ENCODE data around the gene LPP. TPM values are rescaled to one million over a fixed set of nuclear protein-coding genes. Genes with fewer than 3 reads are reported as not detected.
A peak's percentile ranks its signal among the peaks of the same experiment; 100 is the strongest.

LPP gene
- total RNA-seq, 1 experiment from 2014 or later, result 17.4 TPM

DNA sequence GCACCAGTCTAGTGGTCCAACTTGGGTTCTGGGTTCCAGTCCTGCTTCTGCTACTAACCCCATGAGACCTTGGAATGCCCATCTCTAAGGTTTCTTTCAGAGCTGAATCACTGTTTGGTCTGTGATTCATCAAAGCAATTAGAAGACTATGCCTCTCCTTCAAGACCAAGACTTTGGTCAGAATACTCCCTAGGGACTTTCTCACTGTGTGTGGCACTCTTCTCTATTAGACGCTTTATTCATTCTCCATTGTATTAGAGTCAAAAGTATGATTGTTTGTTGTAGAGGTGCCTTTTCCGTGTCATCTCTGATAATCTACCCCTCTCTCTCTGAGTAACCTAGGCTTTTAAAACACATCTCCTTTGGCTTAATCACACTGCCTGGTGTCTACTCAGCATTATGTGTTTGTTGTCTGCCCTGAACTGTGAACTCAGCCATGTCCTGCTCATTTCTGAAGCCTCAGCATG is 90.5 kb downstream of the LPP start:
- peak; percentile 88 for DNase-seq (ENCODE audit: low read depth)

DNA sequence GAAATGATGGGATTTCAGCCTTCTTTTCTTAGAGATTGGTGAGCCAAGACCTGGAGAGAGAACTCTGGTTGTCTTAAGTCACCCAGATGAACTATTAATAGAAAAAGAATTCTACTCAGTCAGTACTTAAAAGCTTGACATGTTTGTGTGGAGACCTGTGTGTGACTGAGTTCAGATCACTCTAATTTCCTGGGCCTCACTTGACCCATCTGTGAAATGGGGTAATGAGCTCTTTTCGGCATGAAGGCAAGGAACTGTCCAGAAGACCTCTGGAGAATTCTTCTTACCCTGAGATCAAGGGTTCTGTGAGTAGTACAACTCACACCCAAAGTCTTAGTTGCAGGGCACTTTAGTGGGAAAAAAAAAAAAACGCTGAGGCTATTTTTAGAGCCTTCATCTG is 92.9 kb downstream of the LPP start:
- DNase-seq (ENCODE audit: low read depth), result no peak

- DNase-seq (ENCODE audit: low read depth), result no peak
Measured at GRCh38 chr3:188248036-188248561, 94.1 kb downstream of the LPP start.

- no peak for DNase-seq (ENCODE audit: low read depth)
Measured at GRCh38 chr3:188253123-188253793, 99.3 kb downstream of the LPP start.

GRCh38 chr3:188253800-188254452 is 100.0 kb downstream of the LPP start:
- DNase-seq (ENCODE audit: low read depth), result no peak

GRCh38 chr3:188254520-188255070 is 100.6 kb downstream of the LPP start:
- no peak for DNase-seq (ENCODE audit: low read depth)

DNA sequence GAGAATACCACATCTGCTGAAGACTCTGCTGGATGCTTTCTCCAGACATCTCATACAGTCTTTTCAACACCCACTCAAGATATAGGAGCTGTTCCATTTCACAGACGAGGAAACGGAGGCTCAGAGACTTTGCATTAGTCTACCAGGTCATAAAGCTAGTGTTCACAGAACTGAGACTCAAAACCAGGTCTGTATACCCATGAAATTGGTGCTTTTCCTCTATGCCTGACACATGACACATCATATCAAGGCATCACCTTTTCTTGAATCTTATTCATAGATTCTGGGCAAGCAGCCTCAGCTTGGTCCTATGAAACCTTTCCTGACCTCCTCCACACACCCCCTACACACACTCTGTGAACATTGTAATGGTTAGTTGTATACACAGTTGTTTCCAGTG is 101.2 kb downstream of the LPP start:
- DNase-seq (ENCODE audit: low read depth), result no peak

- DNase-seq (ENCODE audit: low read depth), result no peak
Measured at GRCh38 chr3:188256758-188257157, 102.8 kb downstream of the LPP start.

- DNase-seq (ENCODE audit: low read depth), result no peak
Measured at GRCh38 chr3:188257384-188258026, 103.5 kb downstream of the LPP start.

GRCh38 chr3:188259191-188259590 is 105.2 kb downstream of the LPP start:
- DNase-seq (ENCODE audit: low read depth), result no peak

GRCh38 chr3:188259596-188259995 is 105.6 kb downstream of the LPP start:
- DNase-seq (ENCODE audit: low read depth), result no peak

GRCh38 chr3:188261011-188261410 is 107.1 kb downstream of the LPP start:
- DNase-seq (ENCODE audit: low read depth), result no peak

DNA sequence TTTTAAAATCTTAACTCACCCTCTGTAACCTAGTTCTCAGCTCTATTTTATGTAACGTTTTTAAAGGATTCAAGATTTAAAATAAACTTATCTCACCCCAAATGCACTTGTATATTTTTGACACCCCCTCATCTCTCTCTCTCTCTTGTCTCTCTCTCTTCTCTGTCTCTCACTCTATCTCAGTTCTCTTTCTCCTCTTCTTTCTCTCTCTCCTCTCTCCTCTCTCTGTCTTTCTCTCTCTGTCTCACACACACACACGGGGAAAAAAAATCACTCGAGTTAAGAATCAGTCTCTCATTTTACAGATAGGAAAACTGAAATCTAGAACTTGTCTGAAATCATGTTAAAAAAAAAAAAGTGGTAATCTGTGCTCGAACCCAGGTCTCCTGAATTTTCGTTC is 108.5 kb downstream of the LPP start:
- no peak for DNase-seq (ENCODE audit: low read depth)

DNA sequence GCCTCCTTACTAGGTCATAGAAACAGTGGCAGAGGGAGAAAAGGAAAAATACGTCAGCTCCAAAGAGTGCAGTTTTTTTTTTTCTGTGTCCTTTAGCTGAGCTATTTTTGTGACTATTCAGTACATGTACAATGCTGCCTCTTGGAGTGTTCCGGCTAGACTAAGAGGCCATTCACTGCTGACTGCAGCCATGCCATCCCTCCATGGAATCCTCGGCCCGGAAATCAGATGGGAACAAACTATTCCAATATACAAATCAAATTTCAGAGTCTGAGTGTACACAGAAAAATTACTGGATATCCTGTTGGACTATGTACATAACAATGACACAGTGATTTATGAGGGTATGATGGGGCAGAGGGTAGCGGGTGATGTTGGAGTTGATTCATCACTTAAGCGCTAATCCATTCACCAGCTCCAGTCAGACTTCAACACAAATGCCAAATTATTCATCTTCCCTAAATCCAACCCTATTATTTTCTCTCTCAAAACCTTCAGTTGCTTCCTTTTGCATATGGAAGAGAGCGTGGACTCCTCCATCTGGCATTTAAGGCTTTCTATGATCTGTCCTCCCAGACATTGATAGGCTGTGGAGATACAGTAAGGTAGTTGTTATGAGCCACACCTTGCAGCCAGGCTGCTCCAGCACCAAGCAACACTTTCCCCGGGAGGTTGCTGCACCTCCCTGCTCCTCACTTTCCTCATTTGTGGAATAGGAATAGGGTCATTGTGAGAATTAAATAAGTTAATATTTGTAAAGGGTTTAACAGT is 109.1 kb downstream of the LPP start:
- DNase-seq (ENCODE audit: low read depth), result peak; percentile 99

- no peak for DNase-seq (ENCODE audit: low read depth)
Measured at GRCh38 chr3:188264226-188265207, 110.6 kb downstream of the LPP start.

GRCh38 chr3:188266562-188267274 is 112.8 kb downstream of the LPP start:
- peak; percentile 61 for DNase-seq (ENCODE audit: low read depth)

DNA sequence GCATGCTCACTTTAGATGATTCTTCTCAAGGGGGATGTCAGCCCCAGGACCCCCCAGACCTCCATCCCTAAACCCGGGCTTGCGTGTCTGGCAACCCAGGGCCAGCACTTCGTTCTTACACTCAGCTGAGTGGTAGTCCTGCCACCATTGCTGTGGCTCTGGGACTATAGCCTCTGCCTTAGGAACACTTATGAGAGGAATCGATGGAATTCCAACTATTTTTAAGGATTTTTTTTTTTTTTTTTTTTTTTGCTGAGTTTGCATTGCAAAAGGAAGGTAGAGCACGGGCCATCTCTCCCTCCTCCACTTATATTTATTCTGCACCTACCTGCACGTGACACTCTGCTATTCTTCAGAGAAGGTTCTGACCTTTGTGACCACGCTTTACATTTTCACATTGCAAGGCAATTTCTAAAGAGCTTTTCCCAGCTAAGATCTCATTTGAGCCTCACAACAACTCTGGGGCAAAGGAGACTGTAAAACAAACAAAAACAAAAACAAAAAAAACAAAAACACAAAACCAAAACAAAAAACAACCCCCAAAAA is 113.9 kb downstream of the LPP start:
- no peak for DNase-seq (ENCODE audit: low read depth)

- no peak for DNase-seq (ENCODE audit: low read depth)
Measured at GRCh38 chr3:188268336-188268735, 114.4 kb downstream of the LPP start.

- DNase-seq (ENCODE audit: low read depth), result no peak
Measured at GRCh38 chr3:188269040-188269439, 115.1 kb downstream of the LPP start.
